OCI-LY3 (cell line): ENCODE measurements around the gene CNN3.

ENCODE experiments used
- EZH2phosphoT487 ChIP-seq: fragments of 200-600 bp; shearing (Covaris generic); IDR thresholded peaks from 2 replicates; pipeline ENCODE4 v1.6.1; 2018; ENCODE audit warnings: antibody characterized with exemption, mixed run types, low read depth
- TF ChIP-seq, protein P1 (sequence below): fragments of 200-600, 300-600 bp; sonication (generic); IDR thresholded peaks from 2 replicates; pipeline ENCODE4 v1.5.1; 2014; ENCODE audit warnings: antibody characterized with exemption, low read length, low read depth

DNA sequence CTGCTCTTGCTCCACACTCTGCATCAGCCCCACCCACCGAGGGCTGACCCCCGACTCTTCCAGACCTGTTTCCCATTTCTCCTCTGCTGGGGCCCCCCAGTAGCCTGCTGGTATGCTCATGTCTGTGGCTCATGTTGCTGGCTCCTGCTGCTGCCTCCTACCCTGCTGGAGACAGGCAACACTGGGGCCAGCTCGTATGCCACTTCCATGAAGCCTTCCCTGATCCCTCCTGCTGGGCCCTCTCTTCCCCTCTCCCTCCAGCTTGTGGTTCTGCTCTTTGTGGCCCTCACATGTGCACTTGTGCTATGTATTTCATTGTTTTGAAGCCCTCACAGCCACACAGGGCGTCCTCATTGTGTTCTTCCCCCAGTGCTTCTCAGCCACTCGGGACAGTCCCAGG is 40.5 kb downstream of the CNN3 start:
- TF ChIP-seq, protein P1, sequence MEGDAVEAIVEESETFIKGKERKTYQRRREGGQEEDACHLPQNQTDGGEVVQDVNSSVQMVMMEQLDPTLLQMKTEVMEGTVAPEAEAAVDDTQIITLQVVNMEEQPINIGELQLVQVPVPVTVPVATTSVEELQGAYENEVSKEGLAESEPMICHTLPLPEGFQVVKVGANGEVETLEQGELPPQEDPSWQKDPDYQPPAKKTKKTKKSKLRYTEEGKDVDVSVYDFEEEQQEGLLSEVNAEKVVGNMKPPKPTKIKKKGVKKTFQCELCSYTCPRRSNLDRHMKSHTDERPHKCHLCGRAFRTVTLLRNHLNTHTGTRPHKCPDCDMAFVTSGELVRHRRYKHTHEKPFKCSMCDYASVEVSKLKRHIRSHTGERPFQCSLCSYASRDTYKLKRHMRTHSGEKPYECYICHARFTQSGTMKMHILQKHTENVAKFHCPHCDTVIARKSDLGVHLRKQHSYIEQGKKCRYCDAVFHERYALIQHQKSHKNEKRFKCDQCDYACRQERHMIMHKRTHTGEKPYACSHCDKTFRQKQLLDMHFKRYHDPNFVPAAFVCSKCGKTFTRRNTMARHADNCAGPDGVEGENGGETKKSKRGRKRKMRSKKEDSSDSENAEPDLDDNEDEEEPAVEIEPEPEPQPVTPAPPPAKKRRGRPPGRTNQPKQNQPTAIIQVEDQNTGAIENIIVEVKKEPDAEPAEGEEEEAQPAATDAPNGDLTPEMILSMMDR = no peak
- no peak for TF ChIP-seq EZH2phosphoT487
